GM12878 (cell line): ENCODE data around the gene PPP1R27.

ENCODE experiments used
- CTCF ChIP-seq, 3 experiments: IDR thresholded peaks in 2 of 3; conservative IDR thresholded peaks in 1 of 3; 2 replicates each; pipeline ENCODE4 v1.5.1; 2011; ENCODE audit warnings: low read depth in 3 of 3, low read length in 3 of 3, mild to moderate bottlenecking in 3 of 3, control low read depth in 2 of 3, moderate library complexity in 2 of 3, inconsistent platforms in 1 of 3, mixed read lengths in 1 of 3; ENCODE audit not compliant: control insufficient read depth in 2 of 3, insufficient read depth in 1 of 3; ENCODE audit errors: extremely low read depth in 1 of 3
- ESRRA ChIP-seq: IDR thresholded peaks from 2 replicates; pipeline ENCODE4 v1.6.1; 2012; ENCODE audit warnings: mild to moderate bottlenecking, low read length, improper control_type of control experiment
- EZH2 ChIP-seq: IDR thresholded peaks from 2 replicates; pipeline ENCODE4 v1.6.1; 2012; ENCODE audit warnings: low read depth, mild to moderate bottlenecking, control low read depth, inconsistent platforms, low read length, borderline replicate concordance; ENCODE audit not compliant: control insufficient read depth
- MTA3 ChIP-seq: IDR thresholded peaks from 2 replicates; pipeline ENCODE4 v1.6.1; 2012; ENCODE audit warnings: low read length, inconsistent platforms, borderline replicate concordance
- POLR2A ChIP-seq: IDR thresholded peaks from 2 replicates; pipeline ENCODE4 v1.6.1; 2011; ENCODE audit warnings: low read depth, mild to moderate bottlenecking, low read length
- SP1 ChIP-seq: IDR thresholded peaks from one replicate; pipeline ENCODE4 v1.6.1; 2011; ENCODE audit warnings: low read depth, low read length
- YY1 ChIP-seq: IDR thresholded peaks from 2 replicates; pipeline ENCODE4 v1.6.1; 2011; ENCODE audit warnings: low read depth, mild to moderate bottlenecking, low read length

- TF ChIP-seq YY1 (no peak), CTCF (IDR thresholded peaks at IDR 0.05 in 2 of 3, conservative IDR thresholded peaks at IDR 0.05 in 1 of 3; ENCODE audit: control insufficient read depth in 2 of 3, extremely low read depth in 1 of 3, insufficient read depth in 1 of 3, low read depth in 3 of 3, low read length in 3 of 3) (no peak), EZH2 (no peak), POLR2A (no peak), SP1 (no peak), ESRRA (no peak), MTA3 (no peak)
These were observed 2.8 kb upstream of the PPP1R27 start for GRCh38 chr17:81837641-81838040.
